HCT116 (cell line): Measurements from ENCODE around the gene HASPIN. TPM values are rescaled to one million over a fixed set of nuclear protein-coding genes. Genes with fewer than 3 reads are reported as not detected.

Experiments
- ATAC-seq: fragments of 200-7000 bp; cut with Tn5 transposase; 2 replicates; pipeline ENCODE4 v1.9.1; 2020; ENCODE audit warnings: mild to moderate bottlenecking, moderate library complexity
- BruUV-seq: library from RNA; stranded (reverse); fragments of 400-500 nt; replicated peaks from 2 replicates; lab custom pipeline; 2021; lab: Mats Ljungman, UMichigan
- CTCF ChIA-PET: fragments of 300-600 bp; sonication (Branson Sonifier 250); formaldehyde crosslinking; loops from one replicate; lab custom pipeline; 2021; ENCODE audit warnings: antibody characterized with exemption; lab: Charles Lee
- POLR2A ChIA-PET: fragments of 300-600, 350-600 bp; sonication (Branson Sonifier 250); formaldehyde crosslinking; loops from one replicate; lab custom pipeline; 2021; ENCODE audit warnings: antibody characterized with exemption; lab: Charles Lee
- RAD21 ChIA-PET, 2 experiments: fragments of 300-600 bp; sonication (Branson Sonifier 250); formaldehyde crosslinking; loops; one replicate each; lab custom pipeline; 2023; ENCODE audit warnings: low total read pairs in 2 of 2; ENCODE audit not compliant: uncharacterized antibody in 2 of 2, unreplicated experiment in 2 of 2, low non-redundant PET in 1 of 2; lab: Charles Lee
- DNase-seq: peaks from one replicate; pipeline ENCODE4 v3.0.0-alpha.2; 2010; ENCODE audit warnings: low read depth, low spot score
- H2AFZ ChIP-seq: fragments of 200-600 bp; shearing (Covaris generic), sonication (generic); 2 replicates; pipeline ENCODE4 v1.6.1; 2017; ENCODE audit warnings: low read depth, mixed run types, mixed read lengths, antibody characterized with exemption, low read length; ENCODE audit not compliant: poor library complexity, severe bottlenecking
- H3K27ac ChIP-seq: 2 replicates; pipeline ENCODE4 v1.5.1; 2012; ENCODE audit warnings: low read depth, low read length
- H3K27me3 ChIP-seq: fragments of 200-600 bp; sonication (generic); 2 replicates; pipeline ENCODE4 v1.6.1; 2016; ENCODE audit warnings: mixed run types, low read length, mixed read lengths; ENCODE audit not compliant: insufficient read depth
- H3K36me3 ChIP-seq, 2 experiments: fragments of 200-500 bp in 1 of 2; fragments of 200-600 bp in 1 of 2; sonication (Bioruptor generic) in 1 of 2; sonication (generic) in 1 of 2; 2 replicates each; pipeline versions ENCODE4 v1.5.1 to v1.6.1; 2014 to 2016; ENCODE audit warnings: low read length in 2 of 2, inconsistent platforms in 1 of 2, mixed read lengths in 1 of 2, mixed run types in 1 of 2; ENCODE audit not compliant: insufficient read depth in 2 of 2, control insufficient read depth in 1 of 2
- H3K4me1 ChIP-seq, 2 experiments: fragments of 200-600 bp in 1 of 2; sonication (generic) in 1 of 2; 2 replicates each; pipeline versions ENCODE4 v1.5.1 to v1.6.1; 2012 to 2017; ENCODE audit warnings: low read length in 2 of 2, inconsistent platforms in 1 of 2, mild to moderate bottlenecking in 1 of 2, mixed read lengths in 1 of 2, mixed run types in 1 of 2, moderate library complexity in 1 of 2; ENCODE audit not compliant: insufficient read depth in 2 of 2, control insufficient read depth in 1 of 2
- H3K4me2 ChIP-seq: fragments of 200-600 bp; sonication (generic); 2 replicates; pipeline ENCODE4 v1.6.1; 2017; ENCODE audit warnings: mixed run types, low read length, mixed read lengths
- H3K4me3 ChIP-seq, 2 experiments: fragments of 200-600 bp in 1 of 2; sonication (generic) in 1 of 2; replicated peaks in 1 of 2; 2 replicates each; pipeline ENCODE4 v1.5.1; 2011 to 2016; ENCODE audit warnings: low read length in 2 of 2, control low read depth in 1 of 2, low read depth in 1 of 2, mild to moderate bottlenecking in 1 of 2, mixed read lengths in 1 of 2, mixed run types in 1 of 2
- H3K79me2 ChIP-seq: fragments of 200-600 bp; sonication (generic); 2 replicates; pipeline ENCODE4 v1.6.1; 2017; ENCODE audit warnings: mild to moderate bottlenecking, mixed run types, low read length, moderate library complexity, mixed read lengths; ENCODE audit not compliant: insufficient read depth
- H3K9ac ChIP-seq: fragments of 200-600 bp; sonication (generic); 2 replicates; pipeline ENCODE4 v1.6.1; 2016; ENCODE audit warnings: low read length, mixed read lengths
- H3K9me2 ChIP-seq: fragments of 200-600 bp; sonication (generic), shearing (Covaris generic); 2 replicates; pipeline ENCODE4 v1.6.1; 2017; ENCODE audit warnings: mixed run types, mild to moderate bottlenecking, moderate library complexity; ENCODE audit not compliant: insufficient read depth
- H3K9me3 ChIP-seq, 2 experiments: fragments of 200-500 bp in 1 of 2; fragments of 200-600 bp in 1 of 2; sonication (Bioruptor generic) in 1 of 2; sonication (generic) in 1 of 2; 2 replicates each; pipeline ENCODE4 v1.6.1; 2014 to 2017; ENCODE audit warnings: low read length in 2 of 2, mixed read lengths in 2 of 2, inconsistent platforms in 1 of 2, low read depth in 1 of 2, mild to moderate bottlenecking in 1 of 2, mixed run types in 1 of 2, moderate library complexity in 1 of 2; ENCODE audit not compliant: control insufficient read depth in 1 of 2, insufficient read depth in 1 of 2
- H4K20me1 ChIP-seq: fragments of 200-600 bp; sonication (generic), shearing (Covaris generic); 2 replicates; pipeline ENCODE4 v1.6.1; 2017; ENCODE audit warnings: mixed run types, mild to moderate bottlenecking, moderate library complexity; ENCODE audit not compliant: insufficient read depth
- JUND ChIP-seq: IDR thresholded peaks from 2 replicates; pipeline ENCODE4 v1.6.1; 2012
- POLR2A ChIP-seq: IDR thresholded peaks from 2 replicates; pipeline ENCODE4 v1.7.0; 2011; ENCODE audit warnings: borderline replicate concordance; ENCODE audit not compliant: insufficient read depth, insufficient read length; ENCODE audit errors: extremely low read depth
- POLR2AphosphoS5 ChIP-seq: IDR thresholded peaks from 2 replicates; pipeline ENCODE4 v1.6.1; 2011; ENCODE audit warnings: mild to moderate bottlenecking, low read depth, low read length, moderate library complexity
- RAD21 ChIP-seq: IDR thresholded peaks from 2 replicates; pipeline ENCODE4 v1.6.1; 2012; ENCODE audit warnings: low read depth, mild to moderate bottlenecking
- ZFX ChIP-seq: fragments of 450-650 bp; IDR thresholded peaks from 2 replicates; pipeline ENCODE4 v1.6.1; 2017
- ZNF274 ChIP-seq: fragments of 200-500 bp; sonication (Bioruptor generic); IDR thresholded peaks from 2 replicates; pipeline ENCODE4 v1.6.1; 2014; ENCODE audit warnings: mild to moderate bottlenecking, low read depth, low read length, inconsistent platforms
- intact Hi-C: fragments of 100-400 bp; cut with micrococcal nuclease; formaldehyde crosslinking; loops from 2 replicates; pipeline ENCODE4 v1.10.0; 2022
- total RNA-seq: library from RNA; stranded (reverse); gene quantifications from one replicate; pipeline ENCODE4 v1.2.1, GENCODE V29; 2021; ENCODE audit not compliant: unreplicated experiment

HASPIN gene
- total RNA-seq, 1 experiment from 2014 or later: 19.6 TPM

GRCh38 chr17:3755335-3756030, 31.8 kb downstream of the HASPIN start:
- Histone ChIP-seq H3K9ac (peak overlapping the region; percentile 76), H2AFZ (no peak overlapping the region), H3K4me3 (peak overlapping the region; percentile 65 to 81), H4K20me1 (no peaks in the 10 kb centered on the region), H3K36me3 (no peaks in the 10 kb centered on the region), H3K4me1 (peaks cover 4 to 16% of the 10 kb centered on the region in 2 experiments; a peak in 3 of 4 replicates), H3K9me2 (no peaks in the 10 kb centered on the region), H3K4me2 (peak overlapping the region; percentile 96), H3K79me2 (no peaks in the 10 kb centered on the region), H3K27me3 (no peaks in the 10 kb centered on the region), H3K9me3 (no peaks in the 10 kb centered on the region), H3K27ac (peak overlapping the region; percentile 64)
- POLR2A ChIA-PET: interaction anchor here (0.6 to 0.7 kb wide), 3 partner anchors 17 to 1680 kb away, joined by 3 read pairs; no protein-coding TSS in a partner anchor
- CTCF ChIA-PET: interaction anchor here (0.7 to 2.7 kb wide), 3 partner anchors 17 to 652 kb away, joined by 4 to 20 read pairs (median 6); no protein-coding TSS in a partner anchor
- TF ChIP-seq JUND (no peak), ZNF274 (no peak), POLR2A (peak; percentile 6), ZFX (peak; percentile 44; the same call in 1 of the 2 replicates)
- TSS peak; percentile 86 for BruUV-seq
- intact Hi-C loops: no loop called here
- ATAC-seq (no peak), DNase-seq (no peak)
- RAD21 ChIA-PET: interaction anchor here in 1 of 2 experiments (0.8 to 1.0 kb wide), 2 partner anchors 18 to 116 kb away, joined by 3 read pairs; no protein-coding TSS in a partner anchor

GRCh38 chr17:3759597-3760216, 36.0 kb downstream of the HASPIN start:
- H3K4me2 ChIP-seq: no peak overlapping the region
- CTCF ChIA-PET: no interaction called here

More at GRCh38 chr17:3759597-3760216, 36.0 kb downstream of the HASPIN start:
- BruUV-seq: no TSS peak
- Histone ChIP-seq H3K9me2 (no peaks in the 10 kb centered on the region), H3K27me3 (no peaks in the 10 kb centered on the region)
- no peak for ATAC-seq
- intact Hi-C loops: no loop called here
- TF ChIP-seq RAD21: no peak
- no peak for TF ChIP-seq POLR2AphosphoS5
- TF ChIP-seq, all 23 proteins: peak for 0
- ChIA-PET RAD21 (no interaction called here), POLR2A (no interaction called here)
- Histone ChIP-seq H3K9me3 (no peaks in the 10 kb centered on the region), H3K4me1 (peaks cover 4 to 11% of the 10 kb centered on the region in 2 experiments; a peak in 3 of 4 replicates), H3K4me3 (no peak overlapping the region), H3K27ac (no peak overlapping the region), H3K9ac (no peak overlapping the region), H3K79me2 (no peaks in the 10 kb centered on the region), H3K36me3 (no peaks in the 10 kb centered on the region), H4K20me1 (no peaks in the 10 kb centered on the region), H2AFZ (no peak overlapping the region)
- no peak for DNase-seq
